HUES6 (cell line): Measurements from ENCODE around the gene LRIT1.

Experiments
- H3K27ac ChIP-seq: 2 replicates; pipeline ENCODE4 v1.7.0; 2013; ENCODE audit warnings: low read depth, mild to moderate bottlenecking, low read length, inconsistent platforms
- H3K27me3 ChIP-seq: 2 replicates; pipeline ENCODE4 v1.6.1; 2013; ENCODE audit warnings: low read length; ENCODE audit not compliant: control insufficient read depth, insufficient read depth
- H3K36me3 ChIP-seq: 2 replicates; pipeline ENCODE4 v1.6.1; 2013; ENCODE audit warnings: low read length; ENCODE audit not compliant: control insufficient read depth, insufficient read depth
- H3K4me1 ChIP-seq: 2 replicates; pipeline ENCODE4 v1.6.1; 2013; ENCODE audit warnings: low read length; ENCODE audit not compliant: control insufficient read depth, insufficient read depth
- H3K4me3 ChIP-seq: 2 replicates; pipeline ENCODE4 v1.5.1; 2013; ENCODE audit warnings: low read depth, low read length
- H3K9ac ChIP-seq: one replicate; pipeline ENCODE4 v1.6.1; 2013; ENCODE audit warnings: mild to moderate bottlenecking, low read length
- H3K9me3 ChIP-seq: 2 replicates; pipeline ENCODE4 v1.6.1; 2013; ENCODE audit warnings: low read depth, low read length; ENCODE audit not compliant: control insufficient read depth, insufficient read depth

The LRIT1 gene

GRCh38 chr10:84188815-84189214 lies 52.5 kb downstream of the LRIT1 start:
- no peak overlapping the region for H3K9ac ChIP-seq
- H3K27ac ChIP-seq = no peak overlapping the region
- H3K4me1 ChIP-seq = no peaks in the 10 kb centered on the region
- H3K27me3 ChIP-seq = peaks cover 28% of the 10 kb centered on the region
- H3K4me3 ChIP-seq = no peak overlapping the region
- H3K9me3 ChIP-seq = no peaks in the 10 kb centered on the region
- H3K36me3 ChIP-seq = no peaks in the 10 kb centered on the region

- H3K27me3 ChIP-seq = no peaks in the 10 kb centered on the region
Observed at GRCh38 chr10:84185526-84186175, 55.7 kb downstream of the LRIT1 start.

GRCh38 chr10:84184517-84184916 lies 56.8 kb downstream of the LRIT1 start:
- H3K36me3 ChIP-seq = no peaks in the 10 kb centered on the region
- no peak overlapping the region for H3K4me3 ChIP-seq
- no peak overlapping the region for H3K9ac ChIP-seq
- H3K27ac ChIP-seq = no peak overlapping the region
- 0 out of 2 replicates have a peak, but pooled peaks cover under 1% of the 10 kb centered on the region for H3K4me1 ChIP-seq
- H3K27me3 ChIP-seq = no peaks in the 10 kb centered on the region
- H3K9me3 ChIP-seq = peaks cover 17% of the 10 kb centered on the region

More at GRCh38 chr10:84185526-84186175, 55.7 kb downstream of the LRIT1 start:
- Histone ChIP-seq H3K4me3 (no peak overlapping the region), H3K9ac (no peak overlapping the region), H3K36me3 (no peaks in the 10 kb centered on the region), H3K27ac (no peak overlapping the region), H3K4me1 (no peaks in the 10 kb centered on the region), H3K9me3 (peaks cover 16% of the 10 kb centered on the region)

- Histone ChIP-seq H3K36me3 (no peaks in the 10 kb centered on the region), H3K9ac (no peak overlapping the region), H3K4me1 (0 out of 2 replicates have a peak, but pooled peaks cover 6% of the 10 kb centered on the region), H3K4me3 (no peak overlapping the region), H3K27me3 (no peaks in the 10 kb centered on the region), H3K9me3 (peaks cover 19% of the 10 kb centered on the region), H3K27ac (no peak overlapping the region)
Observed at GRCh38 chr10:84181631-84182030, 59.7 kb downstream of the LRIT1 start.
